ENCODE data around the gene FNTB.

The FNTB gene

GRCh38 chr14:64995291-64995690, 8.6 kb downstream of the FNTB start:
- no peak overlapping the region for H3K27ac ChIP-seq
- TF ChIP-seq CTCF (conservative IDR thresholded peaks at IDR 0.05): no peak
- TF ChIP-seq ZFX (IDR thresholded peaks at IDR 0.05): no peak

GRCh38 chr14:64997108-64997794, 10.6 kb downstream of the FNTB start:
- no peak overlapping the region for H3K27ac ChIP-seq
- TF ChIP-seq CTCF (conservative IDR thresholded peaks at IDR 0.05) (no peak), ZFX (IDR thresholded peaks at IDR 0.05) (no peak)

- TF ChIP-seq ZFX (IDR thresholded peaks at IDR 0.05): no peak
- no peak for TF ChIP-seq CTCF (conservative IDR thresholded peaks at IDR 0.05)
- H3K27ac ChIP-seq: no peak overlapping the region
These were observed 11.8 kb downstream of the FNTB start for GRCh38 chr14:64998455-64998931.

- no peak for TF ChIP-seq CTCF (conservative IDR thresholded peaks at IDR 0.05)
- TF ChIP-seq ZFX (IDR thresholded peaks at IDR 0.05): no peak
- no peak overlapping the region for H3K27ac ChIP-seq
These were observed 14.3 kb downstream of the FNTB start for GRCh38 chr14:65000898-65001591.

- TF ChIP-seq ZFX (IDR thresholded peaks at IDR 0.05) (no peak), CTCF (conservative IDR thresholded peaks at IDR 0.05) (no peak)
- no peak overlapping the region for H3K27ac ChIP-seq
These were observed 15.0 kb downstream of the FNTB start for GRCh38 chr14:65001723-65002122.

- no peak for TF ChIP-seq CTCF (conservative IDR thresholded peaks at IDR 0.05)
- no peak for TF ChIP-seq ZFX (IDR thresholded peaks at IDR 0.05)
- no peak overlapping the region for H3K27ac ChIP-seq
These were observed 16.0 kb downstream of the FNTB start for GRCh38 chr14:65002586-65003210.

- no peak overlapping the region for H3K27ac ChIP-seq
- TF ChIP-seq CTCF (conservative IDR thresholded peaks at IDR 0.05): no peak
- TF ChIP-seq ZFX (IDR thresholded peaks at IDR 0.05): no peak
These were observed 16.7 kb downstream of the FNTB start for GRCh38 chr14:65003394-65003793.
